MCF 10A (cell line): ENCODE results near the gene RABEPK. TPM values are rescaled to one million over a fixed set of nuclear protein-coding genes. Genes with fewer than 3 reads are reported as not detected.
"Not testable (repeated sequence)": the region's sequence is repeated elsewhere in the genome, so short reads cannot be mapped to it uniquely, and the experiment has no call there.

Experiments
- BruUV-seq: library from RNA; stranded (reverse); fragments of 400-500 nt; replicated peaks from 2 replicates; lab custom pipeline; 2021; lab: Mats Ljungman, UMichigan
- CTCF ChIA-PET: fragments of 300-600 bp; sonication (Branson Sonifier 250); formaldehyde crosslinking; extraction: SDS; loops from one replicate; lab custom pipeline; 2021; ENCODE audit warnings: antibody characterized with exemption, inconsistent platforms; lab: Yijun Ruan, JAX
- POLR2A ChIA-PET: fragments of 300-600, 350-650 bp; sonication (Branson Sonifier 250); formaldehyde crosslinking; extraction: SDS; loops from one replicate; lab custom pipeline; 2020; ENCODE audit warnings: antibody characterized with exemption, inconsistent platforms; lab: Yijun Ruan, JAX
- DNase-seq: peaks from one replicate; pipeline ENCODE4 v3.0.0-alpha.2; 2018; ENCODE audit not compliant: unreplicated experiment
- H3K27ac Mint-ChIP-seq: one replicate; pipeline ENCODE4 v1.8.0; 2022; ENCODE audit warnings: mild to moderate bottlenecking, low read depth, mixed read lengths; ENCODE audit not compliant: unreplicated experiment
- H3K27me3 Mint-ChIP-seq: one replicate; pipeline ENCODE4 v1.8.0; 2022; ENCODE audit warnings: mixed read lengths; ENCODE audit not compliant: insufficient read depth, unreplicated experiment
- H3K36me3 Mint-ChIP-seq: one replicate; pipeline ENCODE4 v1.8.0; 2022; ENCODE audit warnings: mild to moderate bottlenecking, moderate library complexity, mixed read lengths; ENCODE audit not compliant: insufficient read depth, unreplicated experiment
- H3K4me1 Mint-ChIP-seq: one replicate; pipeline ENCODE4 v1.8.0; 2022; ENCODE audit warnings: mixed read lengths; ENCODE audit not compliant: insufficient read depth, unreplicated experiment
- H3K4me3 Mint-ChIP-seq: one replicate; pipeline ENCODE4 v1.8.0; 2022; ENCODE audit warnings: mild to moderate bottlenecking, moderate library complexity, mixed read lengths; ENCODE audit not compliant: unreplicated experiment
- H3K9me3 Mint-ChIP-seq: one replicate; pipeline ENCODE4 v1.8.0; 2022; ENCODE audit warnings: mixed read lengths; ENCODE audit not compliant: unreplicated experiment
- intact Hi-C: fragments of 100-400 bp; cut with micrococcal nuclease; formaldehyde crosslinking; loops from 2 replicates; pipeline ENCODE4 v1.14.1; 2022
- total RNA-seq: library from RNA; stranded (reverse); gene quantifications from 2 replicates; pipeline ENCODE4 v1.2.3, GENCODE V29; 2022
- TF ChIP-seq, protein P1 (sequence below): fragments of 200-600 bp; IDR thresholded peaks from one replicate; pipeline ENCODE4 v1.8.0; 2022; ENCODE audit warnings: antibody characterized with exemption, mild to moderate bottlenecking; ENCODE audit not compliant: unreplicated experiment

RABEPK gene
- total RNA-seq, 1 experiment from 2014 or later, result 37.2 TPM

- Mint-ChIP-seq H3K9me3 (no peaks in the 10 kb centered on the region), H3K27me3 (no peaks in the 10 kb centered on the region)
- CTCF ChIA-PET, result no interaction called here
Measured at GRCh38 chr9:125156551-125156950, 43.8 kb upstream of the RABEPK start.

DNA sequence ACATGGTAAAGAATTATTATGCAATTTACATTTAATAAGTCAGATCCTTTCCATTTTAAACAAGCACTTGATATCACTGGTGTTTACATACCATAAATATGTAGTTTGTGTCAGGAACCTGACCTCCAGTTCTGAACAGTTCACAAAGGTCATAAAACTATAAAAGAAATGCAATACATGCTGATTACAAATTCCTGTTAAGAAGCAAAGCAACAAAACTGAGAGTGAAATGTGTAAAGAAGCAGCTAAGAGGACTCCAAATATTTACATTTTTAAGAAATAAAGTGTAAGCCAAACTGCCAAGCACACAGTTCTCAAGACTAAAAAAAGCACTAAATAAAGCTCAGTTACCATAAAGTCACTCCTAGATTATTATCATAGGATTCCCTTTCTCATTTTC, 39.6 kb upstream of the RABEPK start:
- peaks cover 30% of the 10 kb centered on the region for H3K36me3 Mint-ChIP-seq
- peak overlapping the region; percentile 78 for H3K27ac Mint-ChIP-seq
- ChIA-PET POLR2A (interaction anchor here (0.8 to 2.6 kb wide), 11 partner anchors 10 to 299 kb away, joined by 3 to 17 read pairs (median 4); partner anchors contain the start of genes ARPC5L, HSPA5, RABEPK and RPL35), CTCF (interaction anchor here (1.1 to 1.5 kb wide), 3 partner anchors 10 to 30 kb away, joined by 3 to 4 read pairs (median 3); no protein-coding TSS in a partner anchor)
- intact Hi-C loops, result no loop called here
- TF ChIP-seq, protein P1, sequence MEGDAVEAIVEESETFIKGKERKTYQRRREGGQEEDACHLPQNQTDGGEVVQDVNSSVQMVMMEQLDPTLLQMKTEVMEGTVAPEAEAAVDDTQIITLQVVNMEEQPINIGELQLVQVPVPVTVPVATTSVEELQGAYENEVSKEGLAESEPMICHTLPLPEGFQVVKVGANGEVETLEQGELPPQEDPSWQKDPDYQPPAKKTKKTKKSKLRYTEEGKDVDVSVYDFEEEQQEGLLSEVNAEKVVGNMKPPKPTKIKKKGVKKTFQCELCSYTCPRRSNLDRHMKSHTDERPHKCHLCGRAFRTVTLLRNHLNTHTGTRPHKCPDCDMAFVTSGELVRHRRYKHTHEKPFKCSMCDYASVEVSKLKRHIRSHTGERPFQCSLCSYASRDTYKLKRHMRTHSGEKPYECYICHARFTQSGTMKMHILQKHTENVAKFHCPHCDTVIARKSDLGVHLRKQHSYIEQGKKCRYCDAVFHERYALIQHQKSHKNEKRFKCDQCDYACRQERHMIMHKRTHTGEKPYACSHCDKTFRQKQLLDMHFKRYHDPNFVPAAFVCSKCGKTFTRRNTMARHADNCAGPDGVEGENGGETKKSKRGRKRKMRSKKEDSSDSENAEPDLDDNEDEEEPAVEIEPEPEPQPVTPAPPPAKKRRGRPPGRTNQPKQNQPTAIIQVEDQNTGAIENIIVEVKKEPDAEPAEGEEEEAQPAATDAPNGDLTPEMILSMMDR, result no peak
- H3K4me3 Mint-ChIP-seq, result peak overlapping the region; percentile 22
- BruUV-seq, result TSS peak; percentile 41
- no peak for DNase-seq
- no peaks in the 10 kb centered on the region for H3K9me3 Mint-ChIP-seq
- H3K27me3 Mint-ChIP-seq, result no peaks in the 10 kb centered on the region
- peaks cover 13% of the 10 kb centered on the region for H3K4me1 Mint-ChIP-seq

More at GRCh38 chr9:125156551-125156950, 43.8 kb upstream of the RABEPK start:
- intact Hi-C loops, result no loop called here
- TF ChIP-seq, protein P1, result no peak
- POLR2A ChIA-PET, result interaction anchor here (1.2 kb wide), 2 partner anchors 9 to 28 kb away, joined by 3 to 4 read pairs; no protein-coding TSS in a partner anchor
- peaks cover 53% of the 10 kb centered on the region for H3K36me3 Mint-ChIP-seq
- H3K4me1 Mint-ChIP-seq, result peaks cover 13% of the 10 kb centered on the region
- no peak overlapping the region for H3K27ac Mint-ChIP-seq
- DNase-seq, result no peak
- H3K4me3 Mint-ChIP-seq, result no peak overlapping the region
- no TSS peak for BruUV-seq

DNA sequence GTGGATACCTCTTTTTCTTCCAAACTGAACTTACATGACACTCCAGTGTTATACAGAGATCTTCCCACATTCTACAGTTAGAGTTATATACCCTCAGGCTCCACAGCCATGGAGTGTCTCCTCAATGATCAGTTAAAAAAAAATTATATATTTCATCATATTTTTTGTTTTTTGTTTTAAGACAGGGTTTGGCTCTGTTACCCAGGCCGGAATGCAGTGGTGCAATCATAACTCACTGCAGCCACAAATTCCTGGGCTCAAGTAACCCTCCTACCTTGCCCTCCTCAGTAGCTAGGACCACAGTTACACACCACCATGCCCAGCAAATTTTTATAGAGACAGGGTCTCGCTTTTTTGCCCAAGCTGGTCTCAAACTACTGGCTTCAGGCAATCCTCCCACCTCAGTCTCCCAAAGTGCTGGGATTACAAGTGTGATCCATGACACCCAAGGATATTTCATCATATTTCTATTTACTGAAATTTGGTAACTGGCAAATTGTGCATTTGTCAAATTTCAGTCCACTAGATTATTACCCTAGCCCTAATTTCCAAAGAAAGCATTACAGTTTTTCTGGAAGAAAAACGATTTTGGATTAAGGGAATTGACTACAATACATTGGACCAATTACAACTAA, 38.9 kb upstream of the RABEPK start:
- no peaks in the 10 kb centered on the region for H3K27me3 Mint-ChIP-seq
- TF ChIP-seq, protein P1, result no peak
- H3K9me3 Mint-ChIP-seq, result no peaks in the 10 kb centered on the region
- CTCF ChIA-PET, result interaction anchor here (0.6 to 1.2 kb wide), 3 partner anchors 9 to 29 kb away, joined by 3 to 6 read pairs (median 4); no protein-coding TSS in a partner anchor
- peak overlapping the region; percentile 22 for H3K4me3 Mint-ChIP-seq
- DNase-seq, result peak; percentile 79
- peak overlapping the region; percentile 78 for H3K27ac Mint-ChIP-seq
- POLR2A ChIA-PET, result interaction anchor here (0.6 to 2.6 kb wide), 15 partner anchors 9 to 1369 kb away, joined by 3 to 17 read pairs (median 4); partner anchors contain the start of genes ARPC5L, HSPA5, RABEPK and RPL35
- H3K4me1 Mint-ChIP-seq, result peaks cover 13% of the 10 kb centered on the region
- BruUV-seq, result no TSS peak
- H3K36me3 Mint-ChIP-seq, result peaks cover 33% of the 10 kb centered on the region
- intact Hi-C loops, result no loop called here

DNA sequence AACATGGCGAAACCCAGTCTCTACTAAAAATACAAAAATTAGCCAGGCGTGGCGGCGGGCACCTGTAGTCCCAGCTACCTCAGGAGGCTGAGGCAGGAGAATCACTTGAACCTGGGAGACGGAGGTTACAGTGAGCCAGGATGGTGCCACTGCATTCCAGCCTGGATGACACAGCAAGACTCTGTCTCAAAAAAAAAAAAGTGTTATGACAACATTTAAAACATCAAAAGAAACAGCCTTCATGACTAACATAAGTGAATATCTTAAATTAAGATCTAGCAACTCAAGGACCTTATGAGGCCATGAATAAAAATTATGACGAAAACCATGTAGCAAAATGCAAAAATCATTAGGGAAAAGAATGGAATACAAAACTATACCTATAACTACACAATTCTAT, 37.5 kb upstream of the RABEPK start:
- intact Hi-C loops, H3K9me3 Mint-ChIP-seq, H3K27me3 Mint-ChIP-seq, H3K4me3 Mint-ChIP-seq, DNase-seq, BruUV-seq: not testable (repeated sequence)
- peak overlapping the region; percentile 31 for H3K27ac Mint-ChIP-seq
- H3K4me1 Mint-ChIP-seq, result peaks cover 13% of the 10 kb centered on the region
- H3K36me3 Mint-ChIP-seq, result peaks cover 45% of the 10 kb centered on the region
- ChIA-PET POLR2A (interaction anchor here (0.6 to 1.1 kb wide), 3 partner anchors 8 to 26 kb away, joined by 3 read pairs; no protein-coding TSS in a partner anchor), CTCF (interaction anchor here (0.6 kb wide), 1 partner anchor 119 kb away, joined by 3 read pairs; no protein-coding TSS in a partner anchor)
